Esophagus squamous epithelium (tissue), 4 donors: ENCODE measurements around the gene PLD4.
"Not testable (repeated sequence)": the region's sequence is repeated elsewhere in the genome, so short reads cannot be mapped to it uniquely, and the experiment has no call there.

ENCODE experiments used
- CTCF ChIP-seq, 6 experiments: fragments of 450-650 bp in 4 of 6; fragments of 200-600 bp in 2 of 6; sonication (generic) in 2 of 6; IDR thresholded peaks; one replicate each; pipeline ENCODE4 v1.5.1; 2016 to 2019; ENCODE audit warnings: antibody characterized with exemption in 6 of 6, mild to moderate bottlenecking in 4 of 6, moderate library complexity in 4 of 6
- POLR2A ChIP-seq, 4 donors: fragments of 450-650 bp; IDR thresholded peaks; one replicate each; pipeline ENCODE4 v1.6.1; 2017; ENCODE audit warnings: antibody characterized with exemption in 4 of 4, mild to moderate bottlenecking in 4 of 4, moderate library complexity in 3 of 4

- TF ChIP-seq CTCF, POLR2A (IDR thresholded peaks at IDR 0.05): not testable (repeated sequence)
Measured at GRCh38 chr14:104904650-104905578, 19.8 kb upstream of the PLD4 start.
